ENCODE measurements around the gene MYH9.

The MYH9 gene

DNA sequence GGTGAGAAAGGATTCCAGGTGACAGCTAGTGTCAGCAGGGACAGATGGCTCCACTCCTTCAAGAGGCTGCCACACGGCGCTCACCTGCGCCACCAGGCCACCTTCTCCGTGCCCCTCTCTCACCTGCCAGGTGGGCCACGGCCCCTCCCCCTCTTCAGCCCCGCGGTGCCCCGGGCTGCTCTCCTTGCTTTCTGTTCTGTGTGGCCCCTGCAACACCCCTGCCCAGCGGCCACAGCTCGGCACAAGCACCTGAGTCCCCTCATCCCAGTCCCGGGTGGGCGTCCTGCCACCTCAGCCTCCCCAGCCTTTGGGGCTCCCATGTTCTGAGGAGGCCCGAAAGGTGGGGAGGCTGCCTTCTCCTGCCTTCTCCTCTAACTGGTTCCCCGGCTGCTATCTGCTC, 88.5 kb downstream of the MYH9 start:
- in situ Hi-C loops (cut with MboI; ENCODE audit: low sequenced_read_pairs, unreplicated experiment), result no loop called here
- no peak for DNase-seq (ENCODE audit: low spot score)
- TF ChIP-seq, protein P1, sequence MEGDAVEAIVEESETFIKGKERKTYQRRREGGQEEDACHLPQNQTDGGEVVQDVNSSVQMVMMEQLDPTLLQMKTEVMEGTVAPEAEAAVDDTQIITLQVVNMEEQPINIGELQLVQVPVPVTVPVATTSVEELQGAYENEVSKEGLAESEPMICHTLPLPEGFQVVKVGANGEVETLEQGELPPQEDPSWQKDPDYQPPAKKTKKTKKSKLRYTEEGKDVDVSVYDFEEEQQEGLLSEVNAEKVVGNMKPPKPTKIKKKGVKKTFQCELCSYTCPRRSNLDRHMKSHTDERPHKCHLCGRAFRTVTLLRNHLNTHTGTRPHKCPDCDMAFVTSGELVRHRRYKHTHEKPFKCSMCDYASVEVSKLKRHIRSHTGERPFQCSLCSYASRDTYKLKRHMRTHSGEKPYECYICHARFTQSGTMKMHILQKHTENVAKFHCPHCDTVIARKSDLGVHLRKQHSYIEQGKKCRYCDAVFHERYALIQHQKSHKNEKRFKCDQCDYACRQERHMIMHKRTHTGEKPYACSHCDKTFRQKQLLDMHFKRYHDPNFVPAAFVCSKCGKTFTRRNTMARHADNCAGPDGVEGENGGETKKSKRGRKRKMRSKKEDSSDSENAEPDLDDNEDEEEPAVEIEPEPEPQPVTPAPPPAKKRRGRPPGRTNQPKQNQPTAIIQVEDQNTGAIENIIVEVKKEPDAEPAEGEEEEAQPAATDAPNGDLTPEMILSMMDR (IDR thresholded peaks at IDR 0.05; ENCODE audit: borderline replicate concordance, control extremely low read depth, extremely low read depth, insufficient read depth, missing control alignments), result no peak

DNA sequence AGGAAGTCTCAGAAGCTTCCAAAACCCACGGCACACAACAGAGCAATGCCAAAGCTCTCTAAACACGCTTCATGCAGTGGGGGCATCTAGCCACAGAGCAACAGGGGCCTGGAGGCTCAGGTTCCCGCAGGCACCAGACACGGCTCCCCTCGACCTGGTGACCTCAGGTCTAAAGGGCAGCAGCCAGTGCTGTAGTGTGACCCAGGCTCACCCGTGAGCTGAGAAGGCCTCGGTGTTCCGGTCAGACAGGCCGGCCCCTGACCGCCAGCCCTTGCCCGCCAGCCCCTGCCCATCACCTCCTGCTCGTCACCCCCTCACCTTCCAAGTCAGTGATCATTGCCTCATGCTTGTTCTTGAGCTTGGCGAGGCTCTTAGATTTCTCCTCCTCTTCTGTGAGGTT, 89.2 kb downstream of the MYH9 start:
- in situ Hi-C loops (cut with MboI; ENCODE audit: low sequenced_read_pairs, unreplicated experiment), result no loop called here
- TF ChIP-seq, protein P1 (IDR thresholded peaks at IDR 0.05; ENCODE audit: borderline replicate concordance, control extremely low read depth, extremely low read depth, insufficient read depth, missing control alignments), result no peak
- DNase-seq (ENCODE audit: low spot score), result no peak

DNA sequence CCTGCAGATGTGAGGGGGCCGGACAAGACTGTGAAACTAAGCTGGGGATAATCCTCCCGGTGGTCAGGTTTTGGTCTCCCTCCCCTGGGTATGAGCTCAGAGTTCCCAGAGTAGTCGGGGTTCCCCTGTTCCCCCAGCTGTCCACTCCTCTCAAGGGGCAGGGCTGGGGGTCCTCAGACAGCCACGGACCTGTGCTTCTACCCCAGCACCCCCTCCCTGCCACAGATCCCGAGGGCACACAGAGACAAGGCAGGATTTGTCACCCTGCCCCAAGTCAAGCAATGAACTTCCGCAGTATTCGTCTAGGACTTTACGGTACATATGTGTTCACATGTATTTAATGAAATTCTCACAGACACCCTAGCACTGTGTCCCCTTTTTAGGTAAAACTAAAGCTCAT, 89.6 kb downstream of the MYH9 start:
- TF ChIP-seq, protein P1 (IDR thresholded peaks at IDR 0.05; ENCODE audit: borderline replicate concordance, control extremely low read depth, extremely low read depth, insufficient read depth, missing control alignments), result no peak
- DNase-seq (ENCODE audit: low spot score), result no peak
- in situ Hi-C loops (cut with MboI; ENCODE audit: low sequenced_read_pairs, unreplicated experiment), result no loop called here

DNA sequence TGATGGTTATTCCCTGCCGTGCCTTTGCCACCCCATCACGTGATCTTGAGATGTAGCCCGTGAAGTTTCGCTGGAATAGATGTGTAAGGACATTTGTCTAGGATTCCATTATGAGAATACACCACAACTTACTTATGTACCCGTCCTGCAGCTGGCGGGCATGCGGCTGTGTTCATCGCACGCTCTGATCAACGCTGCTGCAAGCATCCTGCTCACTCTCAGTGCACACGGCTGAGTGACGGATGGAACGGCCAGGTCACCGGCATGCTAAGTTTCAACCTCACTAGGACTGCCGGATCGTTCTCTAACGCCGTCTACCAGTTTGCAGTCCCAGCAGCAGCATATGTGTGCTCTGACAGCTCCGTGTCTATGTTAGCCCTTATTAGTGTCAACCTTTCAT, 90.2 kb downstream of the MYH9 start:
- in situ Hi-C loops (cut with MboI; ENCODE audit: low sequenced_read_pairs, unreplicated experiment), result no loop called here
- TF ChIP-seq, protein P1 (IDR thresholded peaks at IDR 0.05; ENCODE audit: borderline replicate concordance, control extremely low read depth, extremely low read depth, insufficient read depth, missing control alignments), result no peak
- DNase-seq (ENCODE audit: low spot score), result no peak

DNA sequence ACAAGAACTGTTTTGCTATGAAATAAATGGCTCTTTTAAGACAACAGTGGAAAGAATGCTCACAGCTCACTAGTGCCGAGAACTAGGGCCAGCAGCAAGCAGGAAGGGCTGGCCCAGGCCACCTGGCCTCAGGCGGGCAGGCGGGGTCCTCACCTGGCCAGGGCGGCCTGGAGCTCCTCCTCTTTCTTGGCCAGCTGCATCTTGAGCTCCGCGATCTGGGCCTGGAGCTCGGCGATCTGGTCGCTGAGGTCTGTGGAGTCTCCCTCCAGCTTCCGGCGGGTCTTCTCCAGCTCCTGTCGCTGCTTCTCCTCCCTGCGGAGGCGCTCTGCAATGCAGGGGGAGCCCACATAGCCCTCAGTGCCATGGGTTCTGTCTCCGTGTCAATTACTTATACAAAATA, 91.1 kb downstream of the MYH9 start:
- TF ChIP-seq, protein P1 (IDR thresholded peaks at IDR 0.05; ENCODE audit: borderline replicate concordance, control extremely low read depth, extremely low read depth, insufficient read depth, missing control alignments), result no peak
- in situ Hi-C loops (cut with MboI; ENCODE audit: low sequenced_read_pairs, unreplicated experiment), result no loop called here
- no peak for DNase-seq (ENCODE audit: low spot score)

DNA sequence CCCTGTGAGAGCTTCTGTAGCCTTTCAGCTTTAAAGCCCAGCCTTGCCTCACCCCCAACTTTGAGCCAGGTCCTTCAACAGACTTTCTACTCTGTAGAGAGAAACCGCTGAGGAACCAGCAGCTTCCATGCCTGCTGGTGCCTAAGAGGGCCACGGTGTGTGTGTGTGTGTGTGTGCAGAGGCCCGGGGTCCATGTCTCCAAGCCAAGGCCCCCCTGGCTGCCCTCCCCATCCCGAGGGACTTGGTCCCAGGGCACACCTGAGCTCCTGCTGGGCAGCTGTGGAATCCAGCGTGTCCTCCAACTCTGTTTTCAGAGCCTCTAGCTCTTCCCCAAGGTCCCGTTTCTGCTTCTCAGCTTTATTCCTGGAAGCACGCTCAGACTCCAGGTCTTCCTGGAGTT, 92.5 kb downstream of the MYH9 start:
- no peak for DNase-seq (ENCODE audit: low spot score)
- TF ChIP-seq, protein P1 (IDR thresholded peaks at IDR 0.05; ENCODE audit: borderline replicate concordance, control extremely low read depth, extremely low read depth, insufficient read depth, missing control alignments), result no peak
- in situ Hi-C loops (cut with MboI; ENCODE audit: low sequenced_read_pairs, unreplicated experiment), result no loop called here

DNA sequence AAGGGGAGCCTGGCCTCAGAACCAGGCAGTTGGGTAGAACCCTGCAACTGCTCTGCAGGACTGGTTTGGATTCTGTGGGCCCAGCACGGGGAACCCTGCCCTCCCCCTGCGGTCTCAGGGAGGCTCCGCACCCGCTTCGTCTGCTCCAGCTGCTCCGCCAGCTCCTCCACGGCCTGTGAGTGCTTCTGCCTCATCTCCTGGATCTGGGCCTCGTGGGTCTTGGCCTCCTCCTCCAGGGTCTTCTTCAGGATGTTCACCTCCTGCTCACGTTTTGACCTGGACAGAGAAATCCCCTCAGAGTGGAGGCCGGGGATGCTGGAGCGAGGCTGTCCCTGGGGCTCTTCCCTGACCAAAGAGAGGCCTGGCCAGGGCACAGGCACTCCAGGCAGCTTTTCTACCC, 93.0 kb downstream of the MYH9 start:
- no peak for DNase-seq (ENCODE audit: low spot score)
- in situ Hi-C loops (cut with MboI; ENCODE audit: low sequenced_read_pairs, unreplicated experiment), result no loop called here
- TF ChIP-seq, protein P1 (IDR thresholded peaks at IDR 0.05; ENCODE audit: borderline replicate concordance, control extremely low read depth, extremely low read depth, insufficient read depth, missing control alignments), result no peak
